ENCODE measurements around the gene NSG1.

DNA sequence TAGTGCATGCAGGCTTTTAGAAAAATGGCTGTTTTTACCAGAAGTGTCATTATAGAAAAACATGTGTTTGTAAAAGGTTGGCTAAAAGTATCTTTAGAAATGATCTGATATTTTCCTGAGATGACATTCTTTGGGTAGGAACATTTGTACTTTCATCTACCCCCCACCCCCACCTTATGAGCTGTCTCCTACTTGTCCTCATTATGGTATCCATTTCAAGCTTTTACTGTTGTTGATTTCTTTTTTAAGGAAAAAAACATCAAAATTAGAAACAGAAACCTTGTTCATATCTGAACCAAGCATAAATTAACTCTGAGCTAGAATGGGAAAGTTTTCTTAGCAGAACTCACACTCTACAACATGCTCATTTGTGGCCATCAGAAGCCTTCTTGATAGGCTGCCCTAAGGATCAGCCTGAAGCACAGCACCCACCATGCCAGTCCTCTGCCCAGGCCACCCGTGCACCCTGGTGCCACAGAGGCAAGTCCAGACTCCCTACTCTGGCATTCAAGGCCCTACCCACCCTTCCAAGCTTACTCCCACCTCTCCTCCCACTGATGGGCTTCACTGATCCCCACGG, 49.4 kb downstream of the NSG1 start:
- TF ChIP-seq, protein P1, sequence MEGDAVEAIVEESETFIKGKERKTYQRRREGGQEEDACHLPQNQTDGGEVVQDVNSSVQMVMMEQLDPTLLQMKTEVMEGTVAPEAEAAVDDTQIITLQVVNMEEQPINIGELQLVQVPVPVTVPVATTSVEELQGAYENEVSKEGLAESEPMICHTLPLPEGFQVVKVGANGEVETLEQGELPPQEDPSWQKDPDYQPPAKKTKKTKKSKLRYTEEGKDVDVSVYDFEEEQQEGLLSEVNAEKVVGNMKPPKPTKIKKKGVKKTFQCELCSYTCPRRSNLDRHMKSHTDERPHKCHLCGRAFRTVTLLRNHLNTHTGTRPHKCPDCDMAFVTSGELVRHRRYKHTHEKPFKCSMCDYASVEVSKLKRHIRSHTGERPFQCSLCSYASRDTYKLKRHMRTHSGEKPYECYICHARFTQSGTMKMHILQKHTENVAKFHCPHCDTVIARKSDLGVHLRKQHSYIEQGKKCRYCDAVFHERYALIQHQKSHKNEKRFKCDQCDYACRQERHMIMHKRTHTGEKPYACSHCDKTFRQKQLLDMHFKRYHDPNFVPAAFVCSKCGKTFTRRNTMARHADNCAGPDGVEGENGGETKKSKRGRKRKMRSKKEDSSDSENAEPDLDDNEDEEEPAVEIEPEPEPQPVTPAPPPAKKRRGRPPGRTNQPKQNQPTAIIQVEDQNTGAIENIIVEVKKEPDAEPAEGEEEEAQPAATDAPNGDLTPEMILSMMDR (IDR thresholded peaks at IDR 0.05 in 4 of 5, conservative IDR thresholded peaks at IDR 0.05 in 1 of 5) = no peak
- no peak for TF ChIP-seq POLR2A (IDR thresholded peaks at IDR 0.05)

Data from gastrocnemius medialis (tissue), 4 donors.